Parathyroid adenoma (tissue), 2 donors: Measurements from ENCODE around the gene PLCE1.

Experiments
- H2AFZ ChIP-seq: fragments of 300-600 bp; sonication (generic); one replicate; pipeline ENCODE4 v1.7.0; 2017; ENCODE audit warnings: antibody characterized with exemption, mild to moderate bottlenecking
- H3K27ac ChIP-seq: fragments of 300-600 bp; sonication (generic); one replicate; pipeline ENCODE4 v1.7.0; 2017
- H3K27me3 ChIP-seq: fragments of 300-600 bp; sonication (generic); one replicate; pipeline ENCODE4 v1.7.0; 2017; ENCODE audit warnings: low read length; ENCODE audit not compliant: control insufficient read depth, insufficient read depth
- H3K36me3 ChIP-seq: fragments of 300-600 bp; sonication (generic); one replicate; pipeline ENCODE4 v1.7.0; 2017; ENCODE audit warnings: low read length; ENCODE audit not compliant: control insufficient read depth, insufficient read depth
- H3K4me1 ChIP-seq: fragments of 300-600 bp; sonication (generic); one replicate; pipeline ENCODE4 v1.7.0; 2017; ENCODE audit warnings: control low read depth
- H3K4me2 ChIP-seq: fragments of 300-600 bp; sonication (generic); one replicate; pipeline ENCODE4 v1.7.0; 2017; ENCODE audit warnings: low read length
- H3K4me3 ChIP-seq: fragments of 300-600 bp; sonication (generic); one replicate; pipeline ENCODE4 v1.7.0; 2017; ENCODE audit warnings: low read depth, low read length
- H3K79me2 ChIP-seq: fragments of 300-600 bp; sonication (generic); one replicate; pipeline ENCODE4 v1.7.0; 2017; ENCODE audit warnings: control low read depth
- H3K9ac ChIP-seq: fragments of 300-600 bp; sonication (generic); one replicate; pipeline ENCODE4 v1.7.0; 2017; ENCODE audit warnings: mild to moderate bottlenecking
- H3K9me3 ChIP-seq: fragments of 300-600 bp; sonication (generic); one replicate; pipeline ENCODE4 v1.7.0; 2017; ENCODE audit warnings: low read length; ENCODE audit not compliant: control insufficient read depth
- TF ChIP-seq, protein P1 (sequence below): fragments of 300-600 bp; sonication (generic); IDR thresholded peaks from one replicate; pipeline ENCODE4 v1.7.0; 2017; ENCODE audit warnings: antibody characterized with exemption, mild to moderate bottlenecking
- donor health status: primary hyperparathyroidism.

PLCE1 gene

GRCh38 chr10:94008526-94008925 lies 14.8 kb downstream of the PLCE1 start:
- no peak overlapping the region for H2AFZ ChIP-seq
- H3K27ac ChIP-seq = no peak overlapping the region
- no peak overlapping the region for H3K4me2 ChIP-seq
- no peak overlapping the region for H3K4me3 ChIP-seq
- no peak overlapping the region for H3K9ac ChIP-seq
- no peaks in the 10 kb centered on the region for H3K9me3 ChIP-seq
- TF ChIP-seq, protein P1, sequence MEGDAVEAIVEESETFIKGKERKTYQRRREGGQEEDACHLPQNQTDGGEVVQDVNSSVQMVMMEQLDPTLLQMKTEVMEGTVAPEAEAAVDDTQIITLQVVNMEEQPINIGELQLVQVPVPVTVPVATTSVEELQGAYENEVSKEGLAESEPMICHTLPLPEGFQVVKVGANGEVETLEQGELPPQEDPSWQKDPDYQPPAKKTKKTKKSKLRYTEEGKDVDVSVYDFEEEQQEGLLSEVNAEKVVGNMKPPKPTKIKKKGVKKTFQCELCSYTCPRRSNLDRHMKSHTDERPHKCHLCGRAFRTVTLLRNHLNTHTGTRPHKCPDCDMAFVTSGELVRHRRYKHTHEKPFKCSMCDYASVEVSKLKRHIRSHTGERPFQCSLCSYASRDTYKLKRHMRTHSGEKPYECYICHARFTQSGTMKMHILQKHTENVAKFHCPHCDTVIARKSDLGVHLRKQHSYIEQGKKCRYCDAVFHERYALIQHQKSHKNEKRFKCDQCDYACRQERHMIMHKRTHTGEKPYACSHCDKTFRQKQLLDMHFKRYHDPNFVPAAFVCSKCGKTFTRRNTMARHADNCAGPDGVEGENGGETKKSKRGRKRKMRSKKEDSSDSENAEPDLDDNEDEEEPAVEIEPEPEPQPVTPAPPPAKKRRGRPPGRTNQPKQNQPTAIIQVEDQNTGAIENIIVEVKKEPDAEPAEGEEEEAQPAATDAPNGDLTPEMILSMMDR = no peak
- H3K4me1 ChIP-seq = no peaks in the 10 kb centered on the region
- H3K27me3 ChIP-seq = no peaks in the 10 kb centered on the region
- H3K79me2 ChIP-seq = no peaks in the 10 kb centered on the region
- no peaks in the 10 kb centered on the region for H3K36me3 ChIP-seq

GRCh38 chr10:94010116-94010515 lies 16.4 kb downstream of the PLCE1 start:
- TF ChIP-seq, protein P1 = no peak
- Histone ChIP-seq H3K9ac (no peak overlapping the region), H3K79me2 (no peaks in the 10 kb centered on the region), H3K4me2 (no peak overlapping the region), H3K27me3 (no peaks in the 10 kb centered on the region), H3K36me3 (no peaks in the 10 kb centered on the region), H3K9me3 (no peaks in the 10 kb centered on the region), H3K27ac (no peak overlapping the region), H2AFZ (no peak overlapping the region), H3K4me3 (no peak overlapping the region), H3K4me1 (no peaks in the 10 kb centered on the region)

- Histone ChIP-seq H3K27me3 (no peaks in the 10 kb centered on the region), H3K9me3 (no peaks in the 10 kb centered on the region), H3K27ac (no peak overlapping the region), H3K36me3 (no peaks in the 10 kb centered on the region), H3K4me2 (no peak overlapping the region), H3K4me1 (no peaks in the 10 kb centered on the region), H2AFZ (no peak overlapping the region), H3K4me3 (no peak overlapping the region), H3K9ac (no peak overlapping the region), H3K79me2 (no peaks in the 10 kb centered on the region)
- TF ChIP-seq, protein P1 = no peak
Measured at GRCh38 chr10:94010886-94011285, 17.2 kb downstream of the PLCE1 start.

DNA sequence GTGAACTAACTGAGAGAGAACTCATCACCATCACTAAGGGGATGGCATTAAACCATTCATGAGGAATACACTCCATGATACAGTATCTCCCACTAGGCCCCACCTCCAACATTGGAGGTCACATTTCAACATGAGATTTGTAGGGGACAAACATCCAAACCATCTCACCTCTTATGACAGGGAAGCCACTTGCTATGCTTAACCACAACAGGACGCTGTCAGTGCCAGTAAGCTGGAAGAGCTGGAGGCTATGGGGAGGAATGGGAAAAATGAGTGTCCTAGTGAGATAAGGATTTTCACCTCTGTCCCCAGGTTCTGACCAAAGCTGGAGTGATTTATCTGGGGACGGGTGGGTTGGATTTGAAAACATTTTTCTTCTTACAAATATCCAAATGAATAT lies 17.6 kb downstream of the PLCE1 start:
- Histone ChIP-seq H3K79me2 (no peaks in the 10 kb centered on the region), H3K27ac (no peak overlapping the region)

GRCh38 chr10:94012834-94013233 lies 19.1 kb downstream of the PLCE1 start:
- Histone ChIP-seq H3K4me2 (no peak overlapping the region), H3K4me3 (no peak overlapping the region), H2AFZ (no peak overlapping the region), H3K27ac (no peak overlapping the region), H3K36me3 (no peaks in the 10 kb centered on the region), H3K9ac (no peak overlapping the region), H3K9me3 (no peaks in the 10 kb centered on the region), H3K79me2 (no peaks in the 10 kb centered on the region), H3K27me3 (no peaks in the 10 kb centered on the region), H3K4me1 (no peaks in the 10 kb centered on the region)
- TF ChIP-seq, protein P1 = no peak

More for the DNA sequence above, 17.6 kb downstream of the PLCE1 start:
- H3K27me3 ChIP-seq = no peaks in the 10 kb centered on the region
- no peak overlapping the region for H2AFZ ChIP-seq
- H3K9me3 ChIP-seq = no peaks in the 10 kb centered on the region
- no peaks in the 10 kb centered on the region for H3K4me1 ChIP-seq
- TF ChIP-seq, protein P1 = no peak
- no peak overlapping the region for H3K4me3 ChIP-seq
- H3K36me3 ChIP-seq = no peaks in the 10 kb centered on the region
- no peak overlapping the region for H3K4me2 ChIP-seq
- no peak overlapping the region for H3K9ac ChIP-seq
